GM12878 (cell line): ENCODE data around the gene TRAF3. TPM values are rescaled to one million over a fixed set of nuclear protein-coding genes. Genes with fewer than 3 reads are reported as not detected.

ENCODE experiments used
- ASH2L ChIP-seq: fragments of 300-600, 200-600 bp; sonication (generic); IDR thresholded peaks from 2 replicates; pipeline ENCODE4 v1.6.1; 2017; ENCODE audit warnings: low read depth, mild to moderate bottlenecking, borderline replicate concordance
- CEBPB ChIP-seq, 2 experiments: fragments of 150-350 bp in 1 of 2; IDR thresholded peaks; 2 replicates each; pipeline ENCODE4 v1.6.1; 2012 to 2014; ENCODE audit warnings: low read depth in 2 of 2, low read length in 2 of 2, borderline replicate concordance in 1 of 2, inconsistent platforms in 1 of 2
- CHD1 ChIP-seq: IDR thresholded peaks from 2 replicates; pipeline ENCODE4 v1.6.1; 2012; ENCODE audit warnings: low read depth, low read length, improper control_type of control experiment
- FOS ChIP-seq: IDR thresholded peaks from 3 replicates; pipeline ENCODE4 v1.6.1; 2011; ENCODE audit warnings: borderline replicate concordance; ENCODE audit not compliant: insufficient read length; ENCODE audit errors: extremely low read depth
- FOXK2 ChIP-seq: fragments of 450-650 bp; IDR thresholded peaks from 2 replicates; pipeline ENCODE4 v1.6.1; 2017; ENCODE audit warnings: mild to moderate bottlenecking, moderate library complexity
- GATAD2B ChIP-seq: fragments of 450-650 bp; conservative IDR thresholded peaks from 2 replicates; pipeline ENCODE4 v1.6.1; 2017; ENCODE audit warnings: low read depth, mild to moderate bottlenecking, moderate library complexity
- PKNOX1 ChIP-seq: fragments of 450-650 bp; IDR thresholded peaks from 2 replicates; pipeline ENCODE4 v1.6.1; 2016; ENCODE audit warnings: mild to moderate bottlenecking
- POU2F2 ChIP-seq: IDR thresholded peaks from 3 replicates; pipeline ENCODE4 v1.6.1; 2011; ENCODE audit warnings: low read depth, mild to moderate bottlenecking, low read length, borderline replicate concordance
- ZBTB40 ChIP-seq: fragments of 450-650 bp; IDR thresholded peaks from 2 replicates; pipeline ENCODE4 v1.6.1; 2016; ENCODE audit warnings: mild to moderate bottlenecking, moderate library complexity, borderline replicate concordance
- polyA plus RNA-seq, 11 experiments: library from polyadenylated mRNA; depleted of rRNA in 4 of 11; unstranded in 6 of 11; stranded (reverse) in 5 of 11; fragments of >200 nt; fragmentation: Nextera tagmentation in 4 of 11; fragmentation: Illumina TruSeq in 1 of 11; extraction: Ambion mirVana in 4 of 11; extraction: Trizol in 1 of 11; gene quantifications; 1 replicate in 1 of 11; 2 replicates in 10 of 11; pipeline versions ENCODE4 v1.2.1 to v1.2.3, GENCODE V29; 2011 to 2016; ENCODE audit warnings: inconsistent platforms in 2 of 11, missing spikeins in 2 of 11, low read depth in 1 of 11
- total RNA-seq, 4 experiments: library from RNA; depleted of rRNA in 3 of 4; stranded (reverse); fragments of >200 nt in 3 of 4; fragmentation: Illumina TruSeq in 1 of 4; extraction: Trizol in 1 of 4; gene quantifications; 2 replicates each; pipeline versions ENCODE4 v1.2.1 to v1.2.3, GENCODE V29; 2013 to 2021

TRAF3 gene
- total and polyA plus RNA-seq, 10 of the 15 experiments (the other 5 are each of a cell fraction or from before 2014, with no cell fraction given): 3.0 to 70.1 (median 36.5) TPM

- no peak for TF ChIP-seq ZBTB40
- TF ChIP-seq GATAD2B: no peak
- no peak for TF ChIP-seq PKNOX1
- no peak for TF ChIP-seq CHD1
- TF ChIP-seq FOS: no peak
- TF ChIP-seq POU2F2: no peak
- no peak for TF ChIP-seq ASH2L
- TF ChIP-seq CEBPB (IDR thresholded peaks at IDR 0.05; ENCODE audit: borderline replicate concordance in 1 of 2, low read depth in 2 of 2, low read length in 2 of 2): no peak
- no peak for TF ChIP-seq FOXK2
- TF ChIP-seq, all 136 proteins: peak for 0
Observed at GRCh38 chr14:102943454-102943853, 166.2 kb downstream of the TRAF3 start (continued).
